K562 (cell line): ENCODE data around the gene MPHOSPH9. TPM values are rescaled to one million over a fixed set of nuclear protein-coding genes. Genes with fewer than 3 reads are reported as not detected.

Source experiments
- ATAC-seq: fragments of 200-7000 bp; cut with Tn5 transposase; 3 replicates; pipeline ENCODE4 v1.9.1; 2020; ENCODE audit warnings: moderate library complexity
- BruUV-seq: library from RNA; stranded (reverse); fragments of 400-500 nt; replicated peaks from 2 replicates; lab custom pipeline; 2021; lab: Mats Ljungman, UMichigan
- CTCF ChIA-PET: fragments of 300-600 bp; formaldehyde crosslinking; extraction: SDS; loops from one replicate; lab custom pipeline; 2021; ENCODE audit warnings: low intra/inter-chr PET ratio; lab: Yijun Ruan, JAX
- POLR2A ChIA-PET: fragments of 300-600, 350-650 bp; sonication (Branson Sonifier 250); formaldehyde crosslinking; extraction: SDS; loops from one replicate; lab custom pipeline; 2021; ENCODE audit warnings: antibody characterized with exemption, inconsistent platforms; lab: Yijun Ruan, JAX
- DNase-seq, 4 experiments: peaks; one replicate each; pipeline versions ENCODE4 v3.0.0 to v3.0.0-alpha.2; 2011 to 2018; ENCODE audit warnings: low spot score in 3 of 4, mixed read lengths in 3 of 4; ENCODE audit errors: extremely low read depth in 1 of 4
- FAIRE-seq: peaks from 2 replicates; lab custom pipeline; 2011; peaks lifted over from hg19 to GRCh38; lab: Jason Lieb, UNC
- H2AFZ ChIP-seq: 2 replicates; pipeline ENCODE4 v1.6.0; 2011; ENCODE audit warnings: low read depth, low read length, control low read depth, inconsistent platforms
- H3K27ac ChIP-seq: fragments of 200-600 bp; 3 replicates; pipeline ENCODE4 v1.8.0; 2011; ENCODE audit warnings: low read depth, mild to moderate bottlenecking, control low read depth, inconsistent platforms, low read length, moderate library complexity, mixed read lengths; ENCODE audit errors: extremely low read depth
- H3K27me3 ChIP-seq, 2 experiments: fragments of 300-600 bp in 1 of 2; 2 replicates in 1 of 2; 3 replicates in 1 of 2; pipeline versions ENCODE4 v1.6.0 to v1.8.0; 2011; ENCODE audit warnings: inconsistent platforms in 2 of 2, low read length in 2 of 2, mild to moderate bottlenecking in 1 of 2, mixed read lengths in 1 of 2, moderate library complexity in 1 of 2; ENCODE audit not compliant: control insufficient read depth in 2 of 2, insufficient read depth in 2 of 2
- H3K36me3 ChIP-seq: fragments of 300-600 bp; 3 replicates; pipeline ENCODE4 v1.8.0; 2011; ENCODE audit warnings: mild to moderate bottlenecking, low read length, inconsistent platforms; ENCODE audit not compliant: control insufficient read depth, insufficient read depth
- H3K4me1 ChIP-seq, 2 experiments: fragments of 200-600 bp in 1 of 2; replicated peaks in 1 of 2; 2 replicates in 1 of 2; 3 replicates in 1 of 2; pipeline versions ENCODE4 v1.5.1 to v1.8.0; 2011; ENCODE audit warnings: inconsistent platforms in 2 of 2, low read length in 2 of 2, mild to moderate bottlenecking in 1 of 2, mixed read lengths in 1 of 2, moderate library complexity in 1 of 2; ENCODE audit not compliant: control insufficient read depth in 2 of 2, insufficient read depth in 2 of 2
- H3K4me2 ChIP-seq: 2 replicates; pipeline ENCODE4 v1.6.1; 2011; ENCODE audit warnings: low read length, control low read depth, inconsistent platforms, mixed read lengths; ENCODE audit not compliant: insufficient read depth
- H3K4me3 ChIP-seq: fragments of 200-600 bp; sonication (generic), shearing (Covaris generic); 2 replicates; pipeline ENCODE4 v1.5.1; 2016; ENCODE audit warnings: control low read depth, inconsistent platforms
- H3K79me2 ChIP-seq: fragments of 200-600 bp; 3 replicates; pipeline ENCODE4 v1.8.0; 2011; ENCODE audit warnings: low read length, inconsistent platforms; ENCODE audit not compliant: control insufficient read depth, insufficient read depth
- H3K9ac ChIP-seq, 2 experiments: 2 replicates each; pipeline versions ENCODE4 v1.6.0 to v1.6.1; 2011; ENCODE audit warnings: low read depth in 2 of 2, low read length in 2 of 2, control low read depth in 1 of 2, inconsistent platforms in 1 of 2, mild to moderate bottlenecking in 1 of 2, mixed read lengths in 1 of 2; ENCODE audit not compliant: insufficient read depth in 1 of 2
- H3K9me1 ChIP-seq: one replicate; pipeline ENCODE4 v1.6.0; 2011; ENCODE audit warnings: inconsistent platforms, mild to moderate bottlenecking, low read length, moderate library complexity; ENCODE audit not compliant: control insufficient read depth, insufficient read depth
- H3K9me3 ChIP-seq: replicated peaks from 2 replicates; pipeline ENCODE4 v1.5.1; 2011; ENCODE audit warnings: low read depth, low read length, inconsistent platforms; ENCODE audit not compliant: control insufficient read depth, insufficient read depth
- H4K20me1 ChIP-seq: replicated peaks from 2 replicates; pipeline ENCODE4 v1.6.1; 2011; ENCODE audit warnings: low read length, inconsistent platforms, mixed read lengths; ENCODE audit not compliant: control insufficient read depth, insufficient read depth
- CBFA2T3 ChIP-seq: fragments of 450-650 bp; IDR thresholded peaks from 2 replicates; pipeline ENCODE4 v1.6.1; 2017
- HDAC2 ChIP-seq: fragments of 450-650 bp; IDR thresholded peaks from 2 replicates; pipeline ENCODE4 v1.6.1; 2016; ENCODE audit warnings: mild to moderate bottlenecking
- HNRNPL ChIP-seq: fragments of 200-400 bp; formaldehyde crosslinking; IDR thresholded peaks from 2 replicates; pipeline ENCODE4 v1.6.1; 2017; ENCODE audit warnings: low read depth, mild to moderate bottlenecking, low read length
- HSF4 ChIP-seq: fragments of 250-450 bp; sonication (Bioruptor Pico); IDR thresholded peaks from 2 replicates; pipeline ENCODE4 v2.1.2; 2022; ENCODE audit warnings: mild to moderate bottlenecking, moderate library complexity, borderline replicate concordance
- KAT7 ChIP-seq: sonication (generic); formaldehyde crosslinking; IDR thresholded peaks from 2 replicates; pipeline ENCODE4 v1.8.0; 2022; ENCODE audit warnings: missing genetic modification reagents, mild to moderate bottlenecking, borderline replicate concordance
- KDM2B ChIP-seq: fragments of 250-450 bp; sonication (Bioruptor Pico); IDR thresholded peaks from 2 replicates; pipeline ENCODE4 v1.8.0; 2021; ENCODE audit warnings: mild to moderate bottlenecking, moderate library complexity
- LEF1 ChIP-seq: fragments of 450-650 bp; IDR thresholded peaks from 2 replicates; pipeline ENCODE4 v1.6.1; 2016; ENCODE audit warnings: mild to moderate bottlenecking
- NFIC ChIP-seq: fragments of 450-650 bp; IDR thresholded peaks from 2 replicates; pipeline ENCODE4 v1.6.1; 2017; ENCODE audit warnings: mild to moderate bottlenecking, inconsistent platforms
- PCBP1 ChIP-seq: fragments of 200-400 bp; formaldehyde crosslinking; IDR thresholded peaks from 2 replicates; pipeline ENCODE4 v1.6.1; 2018; ENCODE audit warnings: mild to moderate bottlenecking, low read depth, low read length; ENCODE audit not compliant: poor library complexity, severe bottlenecking
- PHF20 ChIP-seq: fragments of 450-650 bp; IDR thresholded peaks from 2 replicates; pipeline ENCODE4 v1.6.1; 2018; ENCODE audit not compliant: partially characterized antibody
- POLR2G ChIP-seq: fragments of 200-400 bp; formaldehyde crosslinking; IDR thresholded peaks from 2 replicates; pipeline ENCODE4 v1.6.1; 2017; ENCODE audit warnings: low read depth, mild to moderate bottlenecking, antibody characterized with exemption, low read length, moderate library complexity
- POU5F1 ChIP-seq: fragments of 150-350 bp; IDR thresholded peaks from 2 replicates; pipeline ENCODE4 v1.6.1; 2014; ENCODE audit warnings: borderline replicate concordance, low read length, low read depth, mild to moderate bottlenecking; ENCODE audit not compliant: partially characterized antibody
- RBFOX2 ChIP-seq: fragments of 200-400 bp; formaldehyde crosslinking; IDR thresholded peaks from 2 replicates; pipeline ENCODE4 v1.6.1; 2017; ENCODE audit warnings: low read depth, mild to moderate bottlenecking, low read length, moderate library complexity
- RBM22 ChIP-seq: fragments of 200-400 bp; formaldehyde crosslinking; IDR thresholded peaks from 2 replicates; pipeline ENCODE4 v1.6.1; 2018; ENCODE audit warnings: low read length, low read depth; ENCODE audit not compliant: poor library complexity, severe bottlenecking
- SRSF3 ChIP-seq: fragments of 200-400 bp; formaldehyde crosslinking; IDR thresholded peaks from 2 replicates; pipeline ENCODE4 v1.6.1; 2016; ENCODE audit warnings: mild to moderate bottlenecking, low read length, moderate library complexity; ENCODE audit not compliant: insufficient read depth
- ZFX ChIP-seq: sonication (generic); formaldehyde crosslinking; IDR thresholded peaks from 2 replicates; pipeline ENCODE4 v1.8.0; 2022; ENCODE audit warnings: mild to moderate bottlenecking, missing genetic modification reagents, moderate library complexity
- ZKSCAN3 ChIP-seq: fragments of 250-450 bp; sonication (Bioruptor Pico); IDR thresholded peaks from 2 replicates; pipeline ENCODE4 v1.4.0; 2020
- ZNF253 ChIP-seq: fragments of 250-450 bp; sonication (Bioruptor Pico); conservative IDR thresholded peaks from 2 replicates; pipeline ENCODE4 v1.6.1; 2021; ENCODE audit warnings: mild to moderate bottlenecking
- ZNF263 ChIP-seq: sonication (generic); formaldehyde crosslinking; IDR thresholded peaks from 2 replicates; pipeline ENCODE4 v1.8.0; 2022; ENCODE audit warnings: mild to moderate bottlenecking, missing genetic modification reagents, borderline replicate concordance
- WGBS: fragments of 100-300 bp; shearing (Covaris generic); methylation state at CpG from one replicate; pipeline ENCODE4 v1.1.6; 2016; ENCODE audit warnings: low coverage, mixed read lengths; ENCODE audit not compliant: insufficient coverage; ENCODE audit errors: missing lambda C conversion rate; 5-methylcytosine and 5-hydroxymethylcytosine counted together
- in situ Hi-C: fragments of 300-500 bp; cut with MboI; formaldehyde crosslinking; loops from 4 replicates; pipeline ENCODE4 v1.15.0; 2018; ENCODE audit warnings: inconsistent platforms, mixed read lengths
- intact Hi-C: fragments of 100-400 bp; cut with micrococcal nuclease; formaldehyde crosslinking; loops from 2 replicates; pipeline ENCODE4 v1.14.2; 2022
- polyA plus RNA-seq, 8 experiments: library from polyadenylated mRNA; depleted of rRNA in 4 of 8; stranded (reverse) in 5 of 8; unstranded in 3 of 8; fragments of >200 nt; fragmentation: Nextera tagmentation in 2 of 8; fragmentation: Illumina TruSeq in 1 of 8; extraction: Ambion mirVana in 2 of 8; extraction: Trizol in 1 of 8; gene quantifications; 2 replicates each; pipeline versions ENCODE4 v1.2.1 to v1.2.3, GENCODE V29; 2011 to 2014; ENCODE audit warnings: inconsistent platforms in 1 of 8, missing spikeins in 1 of 8
- total RNA-seq, 7 experiments: library from RNA; depleted of rRNA in 6 of 7; stranded (reverse); fragments of >200 nt in 6 of 7; fragmentation: Illumina TruSeq in 2 of 7; extraction: Trizol in 2 of 7; gene quantifications; 2 replicates each; pipeline versions ENCODE4 v1.2.1 to v1.2.3, GENCODE V29; 2011 to 2021; ENCODE audit warnings: low replicate concordance in 1 of 7
- TF ChIP-seq, protein P1 (sequence below), 2 experiments: IDR thresholded peaks; 2 replicates each; pipeline ENCODE4 v1.6.1; 2011; ENCODE audit warnings: borderline replicate concordance in 1 of 2, control low read depth in 1 of 2, low read depth in 1 of 2, low read length in 1 of 2, mild to moderate bottlenecking in 1 of 2, mixed read lengths in 1 of 2, moderate library complexity in 1 of 2; ENCODE audit not compliant: insufficient read depth in 1 of 2, insufficient read length in 1 of 2, poor library complexity in 1 of 2, severe bottlenecking in 1 of 2; ENCODE audit errors: extremely low read depth in 1 of 2
- TF ChIP-seq, protein P2 (sequence below): sonication (generic); formaldehyde crosslinking; IDR thresholded peaks from 2 replicates; pipeline ENCODE4 v1.8.0; 2022; ENCODE audit warnings: missing genetic modification reagents, mild to moderate bottlenecking, moderate library complexity, borderline replicate concordance

The MPHOSPH9 gene
- total and polyA plus RNA-seq, 9 of the 15 experiments (the other 6 are each of a cell fraction or from before 2014, with no cell fraction given): 14.2 to 103 (median 54.5) TPM

DNA sequence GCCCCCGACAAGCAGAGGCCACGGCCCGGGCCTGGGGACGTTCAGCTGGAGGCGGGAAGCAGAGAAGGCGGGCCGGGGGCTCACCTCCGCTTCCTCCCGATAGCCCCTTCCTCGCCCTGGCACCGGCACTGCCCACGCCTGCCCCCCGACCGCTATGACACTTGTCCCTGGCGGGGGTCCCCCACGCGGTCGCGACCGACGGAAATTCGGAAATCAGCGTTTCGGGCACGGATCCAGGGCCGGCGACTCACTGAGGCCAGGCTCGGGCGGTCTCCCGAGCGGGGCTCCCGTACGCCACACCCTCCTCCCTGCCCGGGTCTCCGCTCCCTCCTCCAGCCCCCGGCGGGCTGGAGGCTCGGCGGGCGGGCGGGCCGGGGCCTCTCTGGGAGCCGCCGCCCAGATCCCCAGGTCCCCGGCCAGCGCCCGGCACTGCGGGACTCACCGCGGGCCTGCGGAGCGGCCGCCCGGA is 82.6 kb downstream of the MPHOSPH9 start:
- 0 out of 2 replicates have a peak, but pooled peaks have one; percentile 12 for TF ChIP-seq KAT7
- no peak for TF ChIP-seq ZKSCAN3 (CRISPR knock-in tag)
- no peak for TF ChIP-seq HDAC2
- peak; percentile 47 for TF ChIP-seq POLR2G
- TF ChIP-seq, protein P1, sequence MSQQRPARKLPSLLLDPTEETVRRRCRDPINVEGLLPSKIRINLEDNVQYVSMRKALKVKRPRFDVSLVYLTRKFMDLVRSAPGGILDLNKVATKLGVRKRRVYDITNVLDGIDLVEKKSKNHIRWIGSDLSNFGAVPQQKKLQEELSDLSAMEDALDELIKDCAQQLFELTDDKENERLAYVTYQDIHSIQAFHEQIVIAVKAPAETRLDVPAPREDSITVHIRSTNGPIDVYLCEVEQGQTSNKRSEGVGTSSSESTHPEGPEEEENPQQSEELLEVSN (IDR thresholded peaks at IDR 0.05; ENCODE audit: borderline replicate concordance in 1 of 2, extremely low read depth in 1 of 2, insufficient read depth in 1 of 2, insufficient read length in 1 of 2, low read depth in 1 of 2, low read length in 1 of 2, poor library complexity in 1 of 2, severe bottlenecking in 1 of 2): peak in 1 of 2 experiments; percentile 27
- TF ChIP-seq, protein P2, sequence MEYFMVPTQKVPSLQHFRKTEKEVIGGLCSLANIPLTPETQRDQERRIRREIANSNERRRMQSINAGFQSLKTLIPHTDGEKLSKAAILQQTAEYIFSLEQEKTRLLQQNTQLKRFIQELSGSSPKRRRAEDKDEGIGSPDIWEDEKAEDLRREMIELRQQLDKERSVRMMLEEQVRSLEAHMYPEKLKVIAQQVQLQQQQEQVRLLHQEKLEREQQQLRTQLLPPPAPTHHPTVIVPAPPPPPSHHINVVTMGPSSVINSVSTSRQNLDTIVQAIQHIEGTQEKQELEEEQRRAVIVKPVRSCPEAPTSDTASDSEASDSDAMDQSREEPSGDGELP: peak; percentile 9; the same call in 1 of the 2 replicates
- TF ChIP-seq ZNF263: peak; percentile 71; the same call in 1 of the 2 replicates
- peak; percentile 49 for TF ChIP-seq RBM22
- peak; percentile 22 for TF ChIP-seq PHF20
- 0 out of 2 replicates have a peak, but pooled peaks have one; percentile 25 for TF ChIP-seq HNRNPL
- no peak for TF ChIP-seq ZNF253
- peak; percentile 69 for TF ChIP-seq NFIC
- TF ChIP-seq KDM2B (CRISPR knock-in tag): 0 out of 2 replicates have a peak, but pooled peaks have one; percentile 16
- TF ChIP-seq POU5F1: no peak
- peak; percentile 63 for TF ChIP-seq PCBP1
- TF ChIP-seq RBFOX2: peak; percentile 61
- no peak for TF ChIP-seq CBFA2T3
- no peak for TF ChIP-seq HSF4 (CRISPR knock-in tag)
- TF ChIP-seq ZFX: peak; percentile 55
- no peak for TF ChIP-seq SRSF3
- TF ChIP-seq LEF1: no peak
- H4K20me1 ChIP-seq: peaks cover 13% of the 10 kb centered on the region
- H3K9me3 ChIP-seq: no peaks in the 10 kb centered on the region
- peak overlapping the region; percentile 86 for H2AFZ ChIP-seq
- intact Hi-C loops: no loop called here
- under 1% methylated on average over 30 of the region's 54 CpGs for WGBS
- peak overlapping the region; percentile 83 for H3K4me2 ChIP-seq
- peak overlapping the region; percentile 62 to 94 for H3K9ac ChIP-seq
- H3K4me3 ChIP-seq: peak overlapping the region; percentile 56
- in situ Hi-C loops: no loop called here
- H3K9me1 ChIP-seq: peaks cover 5% of the 10 kb centered on the region
- FAIRE-seq (no peak), ATAC-seq (peak; percentile 52), DNase-seq (peak; percentile 42 to 80 (median 75))
- peaks cover 18% of the 10 kb centered on the region; the same call in 2 of the 3 replicates for H3K79me2 ChIP-seq
- H3K27ac ChIP-seq: peak overlapping the region; percentile 48; the same call in 2 of the 3 replicates
- H3K4me1 ChIP-seq: peaks cover 24 to 26% of the 10 kb centered on the region in 2 experiments; a peak in 4 of 5 replicates
- peaks cover 12% of the 10 kb centered on the region; the same call in 1 of the 3 replicates for H3K36me3 ChIP-seq
- POLR2A ChIA-PET: interaction anchor here (1.0 to 1.6 kb wide), 4 partner anchors 10 to 180 kb away, joined by 3 to 8 read pairs (median 4); no protein-coding TSS in a partner anchor
- BruUV-seq: no TSS peak
- CTCF ChIA-PET: interaction anchor here (0.6 kb wide), 1 partner anchor 259 kb away, joined by 3 read pairs; no protein-coding TSS in a partner anchor
- no peaks in the 10 kb centered on the region for H3K27me3 ChIP-seq
